Ishikawa (cell line): ENCODE measurements around the gene OTULIN.

Source experiments
- CEBPB ChIP-seq: IDR thresholded peaks from 2 replicates; pipeline ENCODE4 v1.6.1; 2012
- CREB1 ChIP-seq: IDR thresholded peaks from 2 replicates; pipeline ENCODE4 v1.6.1; 2012; ENCODE audit warnings: low read depth
- EGR1 ChIP-seq: IDR thresholded peaks from 2 replicates; pipeline ENCODE4 v1.6.1; 2012
- EP300 ChIP-seq: IDR thresholded peaks from 2 replicates; pipeline ENCODE4 v1.6.1; 2012; ENCODE audit warnings: borderline replicate concordance
- FOXM1 ChIP-seq: IDR thresholded peaks from 2 replicates; pipeline ENCODE4 v1.6.1; 2012; ENCODE audit warnings: low read depth, borderline replicate concordance
- NFIC ChIP-seq: IDR thresholded peaks from 2 replicates; pipeline ENCODE4 v1.6.1; 2012
- RAD21 ChIP-seq: IDR thresholded peaks from 2 replicates; pipeline ENCODE4 v1.6.1; 2012; ENCODE audit warnings: low read depth
- TAF1 ChIP-seq: IDR thresholded peaks from 2 replicates; pipeline ENCODE4 v1.6.1; 2012; ENCODE audit warnings: low read depth, mild to moderate bottlenecking
- TCF12 ChIP-seq: IDR thresholded peaks from 2 replicates; pipeline ENCODE4 v1.6.1; 2012; ENCODE audit warnings: low read depth
- TEAD4 ChIP-seq: IDR thresholded peaks from 2 replicates; pipeline ENCODE4 v1.6.1; 2012
- YY1 ChIP-seq: IDR thresholded peaks from 2 replicates; pipeline ENCODE4 v1.6.1; 2012; ENCODE audit warnings: low read depth
- ZBTB7A ChIP-seq: IDR thresholded peaks from 2 replicates; pipeline ENCODE4 v1.6.1; 2012; ENCODE audit warnings: low read depth
- TF ChIP-seq, protein P1 (sequence below): IDR thresholded peaks from 2 replicates; pipeline ENCODE4 v1.6.1; 2012
- TF ChIP-seq, protein P2 (sequence below): IDR thresholded peaks from 2 replicates; pipeline ENCODE4 v1.6.1; 2012; ENCODE audit warnings: low read depth, mild to moderate bottlenecking
- TF ChIP-seq, protein P3 (sequence below): IDR thresholded peaks from 2 replicates; pipeline ENCODE4 v1.6.1; 2012

The OTULIN gene

DNA sequence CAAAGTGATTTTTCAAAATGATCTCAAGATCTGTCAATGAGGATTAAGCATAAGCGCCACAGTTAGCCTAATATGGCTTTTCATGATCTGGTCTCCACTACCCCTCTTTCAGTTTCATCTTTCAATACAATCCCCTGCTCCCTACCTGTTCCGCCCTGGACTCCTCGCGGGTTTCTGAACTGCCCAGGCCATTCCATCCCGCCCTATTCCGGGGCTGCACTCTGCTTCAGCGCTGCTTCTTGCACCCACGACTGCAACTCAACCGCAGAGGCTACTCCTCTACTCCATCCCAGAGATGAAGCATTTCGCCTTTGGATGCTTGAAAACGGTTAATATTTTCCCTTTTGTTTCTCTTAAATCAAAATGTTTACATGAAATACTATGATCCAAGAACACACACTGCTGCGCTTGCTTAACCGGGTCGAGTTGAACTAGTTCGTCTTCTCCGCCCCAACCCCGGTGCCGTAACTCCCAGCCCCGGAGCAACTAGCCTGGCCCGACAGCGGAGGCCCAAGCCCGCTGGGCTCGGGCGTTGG, 716 bp upstream of the OTULIN start:
- TF ChIP-seq TAF1, result no peak
- TF ChIP-seq EP300, result 0 out of 2 replicates have a peak, but pooled peaks have one; percentile 3

DNA sequence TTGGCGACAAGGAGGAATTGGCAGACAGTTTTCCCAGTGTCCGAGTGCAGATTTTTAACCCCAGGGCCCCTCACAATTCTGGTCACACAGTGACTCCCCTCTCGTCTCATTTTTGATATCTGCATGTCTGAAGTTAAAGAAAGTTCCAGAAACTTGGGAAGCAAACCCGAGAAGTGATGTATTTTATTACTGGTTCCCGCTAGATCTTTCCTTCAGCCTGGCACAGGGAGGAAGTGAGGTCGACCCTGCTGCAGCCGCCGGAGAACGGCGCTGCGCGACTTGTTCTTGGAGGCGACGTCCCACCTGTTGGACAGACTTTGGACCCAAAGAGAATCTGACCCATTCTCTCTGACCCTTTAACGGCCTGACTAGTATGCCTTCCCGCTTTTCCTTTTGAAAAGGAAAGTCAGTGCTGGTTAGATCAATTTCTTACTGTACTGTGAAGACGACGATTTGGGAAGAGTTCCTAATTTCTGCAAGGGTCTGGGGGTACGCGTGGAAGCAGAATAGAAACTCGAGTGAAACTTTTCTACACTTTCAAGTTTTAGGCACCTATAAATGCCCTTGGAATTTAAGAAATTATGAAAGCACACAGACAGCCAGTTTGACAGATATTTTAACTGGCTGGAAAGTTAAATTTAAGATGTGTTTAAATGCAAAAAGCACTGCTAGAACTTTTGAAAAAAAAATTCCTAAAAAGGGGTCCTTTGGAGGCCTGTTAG, 744 bp downstream of the OTULIN start:
- TF ChIP-seq YY1, result no peak
- TF ChIP-seq CREB1, result no peak
- no peak for TF ChIP-seq TCF12
- TF ChIP-seq, protein P1, sequence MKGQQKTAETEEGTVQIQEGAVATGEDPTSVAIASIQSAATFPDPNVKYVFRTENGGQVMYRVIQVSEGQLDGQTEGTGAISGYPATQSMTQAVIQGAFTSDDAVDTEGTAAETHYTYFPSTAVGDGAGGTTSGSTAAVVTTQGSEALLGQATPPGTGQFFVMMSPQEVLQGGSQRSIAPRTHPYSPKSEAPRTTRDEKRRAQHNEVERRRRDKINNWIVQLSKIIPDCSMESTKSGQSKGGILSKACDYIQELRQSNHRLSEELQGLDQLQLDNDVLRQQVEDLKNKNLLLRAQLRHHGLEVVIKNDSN, result no peak
- TF ChIP-seq CEBPB, result no peak
- TF ChIP-seq NFIC, result no peak
- no peak for TF ChIP-seq EGR1
- no peak for TF ChIP-seq FOXM1
- TF ChIP-seq TEAD4, result no peak
- TF ChIP-seq, protein P2, sequence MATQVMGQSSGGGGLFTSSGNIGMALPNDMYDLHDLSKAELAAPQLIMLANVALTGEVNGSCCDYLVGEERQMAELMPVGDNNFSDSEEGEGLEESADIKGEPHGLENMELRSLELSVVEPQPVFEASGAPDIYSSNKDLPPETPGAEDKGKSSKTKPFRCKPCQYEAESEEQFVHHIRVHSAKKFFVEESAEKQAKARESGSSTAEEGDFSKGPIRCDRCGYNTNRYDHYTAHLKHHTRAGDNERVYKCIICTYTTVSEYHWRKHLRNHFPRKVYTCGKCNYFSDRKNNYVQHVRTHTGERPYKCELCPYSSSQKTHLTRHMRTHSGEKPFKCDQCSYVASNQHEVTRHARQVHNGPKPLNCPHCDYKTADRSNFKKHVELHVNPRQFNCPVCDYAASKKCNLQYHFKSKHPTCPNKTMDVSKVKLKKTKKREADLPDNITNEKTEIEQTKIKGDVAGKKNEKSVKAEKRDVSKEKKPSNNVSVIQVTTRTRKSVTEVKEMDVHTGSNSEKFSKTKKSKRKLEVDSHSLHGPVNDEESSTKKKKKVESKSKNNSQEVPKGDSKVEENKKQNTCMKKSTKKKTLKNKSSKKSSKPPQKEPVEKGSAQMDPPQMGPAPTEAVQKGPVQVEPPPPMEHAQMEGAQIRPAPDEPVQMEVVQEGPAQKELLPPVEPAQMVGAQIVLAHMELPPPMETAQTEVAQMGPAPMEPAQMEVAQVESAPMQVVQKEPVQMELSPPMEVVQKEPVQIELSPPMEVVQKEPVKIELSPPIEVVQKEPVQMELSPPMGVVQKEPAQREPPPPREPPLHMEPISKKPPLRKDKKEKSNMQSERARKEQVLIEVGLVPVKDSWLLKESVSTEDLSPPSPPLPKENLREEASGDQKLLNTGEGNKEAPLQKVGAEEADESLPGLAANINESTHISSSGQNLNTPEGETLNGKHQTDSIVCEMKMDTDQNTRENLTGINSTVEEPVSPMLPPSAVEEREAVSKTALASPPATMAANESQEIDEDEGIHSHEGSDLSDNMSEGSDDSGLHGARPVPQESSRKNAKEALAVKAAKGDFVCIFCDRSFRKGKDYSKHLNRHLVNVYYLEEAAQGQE, result no peak
- no peak for TF ChIP-seq ZBTB7A
- TF ChIP-seq TAF1, result no peak
- TF ChIP-seq RAD21, result no peak
- TF ChIP-seq EP300, result no peak
- TF ChIP-seq, protein P3, sequence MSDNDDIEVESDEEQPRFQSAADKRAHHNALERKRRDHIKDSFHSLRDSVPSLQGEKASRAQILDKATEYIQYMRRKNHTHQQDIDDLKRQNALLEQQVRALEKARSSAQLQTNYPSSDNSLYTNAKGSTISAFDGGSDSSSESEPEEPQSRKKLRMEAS, result no peak

DNA sequence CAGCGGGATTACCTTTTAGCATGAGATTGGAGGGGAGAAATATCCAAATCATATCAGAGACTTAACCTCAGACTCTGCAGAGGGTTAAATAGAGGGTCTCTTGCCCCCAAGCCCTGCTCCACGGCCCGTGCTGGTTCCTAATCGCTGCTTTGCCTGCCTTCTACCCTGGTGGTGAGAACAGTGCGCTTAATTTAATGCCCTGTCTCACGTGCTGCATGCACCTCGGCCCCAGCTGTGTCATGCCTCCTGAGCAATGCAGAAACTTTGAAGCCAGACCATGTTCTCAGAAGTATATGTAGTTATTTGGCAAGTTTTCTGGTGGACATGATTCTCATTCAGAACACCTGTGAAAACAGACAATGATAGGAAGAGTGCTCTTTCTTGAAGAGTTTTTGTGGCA, 1.4 kb downstream of the OTULIN start:
- TF ChIP-seq, protein P3, result 0 out of 2 replicates have a peak, but pooled peaks have one; percentile 20
- no peak for TF ChIP-seq NFIC

DNA sequence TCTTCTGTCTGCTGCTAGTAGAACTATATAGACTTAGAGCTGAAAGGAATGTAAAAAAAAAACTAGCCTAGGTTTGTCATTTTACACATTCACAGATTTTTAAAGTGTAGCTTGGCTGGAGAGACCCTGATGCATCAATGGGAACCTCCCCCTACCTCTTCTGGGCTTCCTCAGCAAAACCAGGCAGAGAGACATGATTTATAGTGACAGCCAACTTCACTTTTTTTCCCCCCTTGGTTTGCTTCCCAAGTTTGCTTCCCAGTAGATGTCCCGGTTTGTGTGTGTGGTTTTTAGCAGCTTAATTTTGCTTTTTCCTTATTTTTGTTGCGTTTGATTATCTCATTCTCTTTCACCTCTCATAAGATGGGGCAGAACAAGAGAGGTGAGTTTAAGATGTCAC, 1.8 kb downstream of the OTULIN start:
- no peak for TF ChIP-seq RAD21
- TF ChIP-seq, protein P2, result no peak
- TF ChIP-seq EP300, result no peak
- TF ChIP-seq ZBTB7A, result no peak
- TF ChIP-seq TCF12, result no peak
- TF ChIP-seq NFIC, result no peak
- TF ChIP-seq, protein P3, result no peak
- no peak for TF ChIP-seq TAF1
- no peak for TF ChIP-seq CEBPB
- no peak for TF ChIP-seq TEAD4
- no peak for TF ChIP-seq CREB1
- no peak for TF ChIP-seq EGR1
- no peak for TF ChIP-seq FOXM1
- TF ChIP-seq, protein P1, result no peak
- TF ChIP-seq YY1, result no peak

DNA sequence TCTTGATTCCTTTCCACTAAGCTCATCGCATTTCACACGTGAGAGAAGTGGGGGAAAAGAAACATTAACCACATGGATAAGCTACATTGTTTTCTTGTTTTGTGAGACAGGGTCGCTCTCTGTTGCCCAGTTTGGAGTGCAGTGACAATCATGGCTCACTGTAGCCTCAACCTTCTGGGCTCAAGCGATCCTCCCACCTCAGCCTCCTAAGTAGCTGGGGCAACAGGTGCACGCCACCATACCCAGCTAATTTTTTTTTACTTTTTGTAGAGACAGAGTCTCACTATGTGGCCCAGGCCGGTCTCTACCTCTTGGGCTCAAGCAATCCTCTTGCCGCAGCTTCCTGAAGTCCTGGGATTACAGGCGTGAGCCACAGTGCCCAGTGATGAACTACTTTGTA, 2.8 kb downstream of the OTULIN start:
- TF ChIP-seq CREB1, result no peak
- TF ChIP-seq FOXM1, result no peak
- no peak for TF ChIP-seq YY1
- TF ChIP-seq, protein P3, result no peak
- TF ChIP-seq TEAD4, result no peak
- no peak for TF ChIP-seq EGR1
- no peak for TF ChIP-seq CEBPB
- TF ChIP-seq EP300, result no peak

DNA sequence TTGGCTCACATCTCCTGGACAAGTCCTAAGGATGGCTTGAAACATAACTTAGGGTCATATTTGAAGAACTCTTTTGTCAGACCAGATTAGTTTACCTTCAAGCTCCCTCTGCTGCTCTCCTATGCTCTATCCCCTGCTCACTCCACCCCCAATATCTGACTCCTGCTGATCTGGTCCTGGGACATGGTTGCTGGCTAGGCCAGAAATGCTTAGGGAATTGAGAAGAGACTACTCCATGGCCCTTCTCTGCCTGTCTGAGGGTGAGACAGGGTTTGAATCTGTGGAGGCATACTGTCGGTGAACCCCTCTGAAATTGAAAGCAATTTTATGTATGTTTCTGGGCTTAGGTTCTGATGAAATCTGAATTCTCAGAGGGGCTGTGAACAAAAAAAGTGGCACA, 3.3 kb downstream of the OTULIN start:
- TF ChIP-seq FOXM1 (no peak), TEAD4 (no peak), YY1 (no peak), EGR1 (no peak), RAD21 (no peak), TCF12 (no peak), CEBPB (no peak), CREB1 (no peak), ZBTB7A (no peak), EP300 (no peak), NFIC (no peak), TAF1 (no peak)
- TF ChIP-seq, protein P3, result no peak
- TF ChIP-seq, protein P2, result no peak
- TF ChIP-seq, protein P1, result no peak
